ENCODE measurements around the gene FAM131C. TPM values are rescaled to one million over a fixed set of nuclear protein-coding genes. Genes with fewer than 3 reads are reported as not detected.

Gene FAM131C
- total RNA-seq, 1 experiment from 2014 or later = 0.41 TPM

- H3K4me1 ChIP-seq = 0 out of 2 replicates have a peak, but pooled peaks cover 3% of the 10 kb centered on the region
- Mint-ChIP-seq H3K4me3 (ENCODE audit: unreplicated experiment) (no peak overlapping the region), H3K27ac (ENCODE audit: unreplicated experiment) (no peak overlapping the region), H3K27me3 (ENCODE audit: insufficient read depth, unreplicated experiment) (no peaks in the 10 kb centered on the region), H3K9me3 (ENCODE audit: unreplicated experiment) (no peaks in the 10 kb centered on the region), H3K4me1 (ENCODE audit: low read depth, unreplicated experiment) (peaks cover 9% of the 10 kb centered on the region), H3K36me3 (ENCODE audit: insufficient read depth, unreplicated experiment) (no peaks in the 10 kb centered on the region)
- no peaks in the 10 kb centered on the region for H3K36me3 ChIP-seq (ENCODE audit: control insufficient read depth, insufficient read depth, low read length)
- no peak for TF ChIP-seq CTCF (IDR thresholded peaks at IDR 0.05; ENCODE audit: insufficient read depth in 1 of 2, low read depth in 1 of 2, low read length in 1 of 2, severe bottlenecking in 1 of 2, unreplicated experiment in 1 of 2)
- H3K4me3 ChIP-seq (ENCODE audit: low read depth, low read length) = no peak overlapping the region
- CTCF ChIA-PET = interaction anchor here (2.2 kb wide), 1 partner anchor 12 kb away, joined by 4 read pairs; no protein-coding TSS in a partner anchor
- intact Hi-C loops (cut with micrococcal nuclease; ENCODE audit: unreplicated experiment) = no loop called here
- no peak for DNase-seq
- no TSS peak for BruUV-seq (replicated peaks)
- no peaks in the 10 kb centered on the region for H3K9me3 ChIP-seq
- POLR2A ChIA-PET = no interaction called here
- H3K27me3 ChIP-seq (replicated peaks; ENCODE audit: control insufficient read depth, insufficient read depth, low read length) = no peaks in the 10 kb centered on the region
These were observed 17.8 kb upstream of the FAM131C start for GRCh38 chr1:16091296-16091695.

DNA sequence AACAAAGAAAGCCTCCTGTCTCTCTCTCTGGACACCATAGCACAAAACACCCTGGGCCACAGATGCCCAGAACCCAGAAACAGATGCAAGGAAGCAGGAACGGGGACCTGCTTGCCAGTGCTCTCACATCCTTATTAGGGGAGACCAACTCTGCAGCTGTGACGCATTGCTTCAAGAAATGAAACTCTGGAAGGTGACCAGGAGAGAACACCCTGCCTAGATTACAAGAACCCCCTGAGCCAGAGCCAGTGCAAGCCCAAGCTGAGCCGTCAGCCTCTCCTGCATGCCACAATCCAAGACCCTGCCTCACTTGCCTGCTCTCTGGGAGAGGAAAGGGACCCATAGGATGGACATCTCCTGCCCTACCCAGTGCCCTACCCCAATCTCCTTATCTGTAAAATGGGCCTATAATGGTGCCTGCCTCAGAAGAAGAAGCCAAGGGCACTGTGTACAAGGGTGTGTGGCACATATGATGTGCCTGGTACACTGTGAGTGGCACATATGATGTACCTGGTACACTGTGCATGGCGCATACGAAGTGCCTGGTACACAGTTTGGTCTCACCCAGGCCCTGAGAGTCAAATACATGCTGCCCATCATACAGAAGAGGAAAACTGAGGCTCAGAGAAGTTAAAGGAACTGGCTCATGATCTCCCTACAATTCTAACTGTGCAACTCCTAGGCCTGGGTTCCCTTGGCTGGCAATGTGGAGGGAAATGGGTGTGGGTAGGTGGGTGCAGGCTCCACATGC, 16.8 kb upstream of the FAM131C start:
- Histone ChIP-seq H3K9me3 (no peaks in the 10 kb centered on the region), H3K4me1 (0 out of 2 replicates have a peak, but pooled peaks cover 3% of the 10 kb centered on the region), H3K36me3 (ENCODE audit: control insufficient read depth, insufficient read depth, low read length) (no peaks in the 10 kb centered on the region), H3K27me3 (replicated peaks; ENCODE audit: control insufficient read depth, insufficient read depth, low read length) (no peaks in the 10 kb centered on the region), H3K4me3 (ENCODE audit: low read depth, low read length) (no peak overlapping the region)
- no peak for TF ChIP-seq CTCF (IDR thresholded peaks at IDR 0.05; ENCODE audit: insufficient read depth in 1 of 2, low read depth in 1 of 2, low read length in 1 of 2, severe bottlenecking in 1 of 2, unreplicated experiment in 1 of 2)
- ChIA-PET POLR2A (no interaction called here), CTCF (interaction anchor here (2.2 kb wide), 1 partner anchor 11 kb away, joined by 4 read pairs; no protein-coding TSS in a partner anchor)
- no TSS peak for BruUV-seq (replicated peaks)
- Mint-ChIP-seq H3K4me3 (ENCODE audit: unreplicated experiment) (no peak overlapping the region), H3K36me3 (ENCODE audit: insufficient read depth, unreplicated experiment) (no peaks in the 10 kb centered on the region), H3K27me3 (ENCODE audit: insufficient read depth, unreplicated experiment) (no peaks in the 10 kb centered on the region), H3K4me1 (ENCODE audit: low read depth, unreplicated experiment) (peaks cover 6% of the 10 kb centered on the region), H3K9me3 (ENCODE audit: unreplicated experiment) (no peaks in the 10 kb centered on the region), H3K27ac (ENCODE audit: unreplicated experiment) (no peak overlapping the region)
- no peak for DNase-seq
- intact Hi-C loops (cut with micrococcal nuclease; ENCODE audit: unreplicated experiment) = no loop called here

- no peaks in the 10 kb centered on the region for H3K4me1 ChIP-seq
- no TSS peak for BruUV-seq (replicated peaks)
- H3K9me3 Mint-ChIP-seq (ENCODE audit: unreplicated experiment) = no peaks in the 10 kb centered on the region
These were observed 15.5 kb upstream of the FAM131C start for GRCh38 chr1:16088996-16089395.

More at GRCh38 chr1:16088996-16089395, 15.5 kb upstream of the FAM131C start:
- TF ChIP-seq CTCF (IDR thresholded peaks at IDR 0.05; ENCODE audit: insufficient read depth in 1 of 2, low read depth in 1 of 2, low read length in 1 of 2, severe bottlenecking in 1 of 2, unreplicated experiment in 1 of 2) = no peak
- no peak for DNase-seq
- Mint-ChIP-seq H3K27ac (ENCODE audit: unreplicated experiment) (no peak overlapping the region), H3K27me3 (ENCODE audit: insufficient read depth, unreplicated experiment) (no peaks in the 10 kb centered on the region), H3K4me3 (ENCODE audit: unreplicated experiment) (no peak overlapping the region), H3K4me1 (ENCODE audit: low read depth, unreplicated experiment) (peaks cover 3% of the 10 kb centered on the region), H3K36me3 (ENCODE audit: insufficient read depth, unreplicated experiment) (no peaks in the 10 kb centered on the region)
- Histone ChIP-seq H3K4me3 (ENCODE audit: low read depth, low read length) (no peak overlapping the region), H3K27me3 (replicated peaks; ENCODE audit: control insufficient read depth, insufficient read depth, low read length) (no peaks in the 10 kb centered on the region), H3K36me3 (ENCODE audit: control insufficient read depth, insufficient read depth, low read length) (no peaks in the 10 kb centered on the region), H3K9me3 (no peaks in the 10 kb centered on the region)
- ChIA-PET POLR2A (no interaction called here), CTCF (no interaction called here)
- intact Hi-C loops (cut with micrococcal nuclease; ENCODE audit: unreplicated experiment) = no loop called here

All from Caco-2 (cell line).